Erythroblast (primary cell): ENCODE results near the gene CNNM2.

Experiments used
- GATA1 ChIP-seq: IDR thresholded peaks from 2 replicates; pipeline ENCODE4 v1.6.1; 2011; ENCODE audit warnings: low read depth, mild to moderate bottlenecking, control low read depth, low read length, moderate library complexity
- POLR2A ChIP-seq: IDR thresholded peaks from 2 replicates; pipeline ENCODE4 v1.6.1; 2011; ENCODE audit warnings: mild to moderate bottlenecking, low read length

GRCh38 chr10:102945962-102946361 is 27.9 kb downstream of the CNNM2 start:
- TF ChIP-seq POLR2A, result no peak
- no peak for TF ChIP-seq GATA1
